Inferior parietal cortex (tissue), 1 donor: ENCODE results near the gene DHCR7.

Experiments
- DNase-seq: peaks from one replicate; pipeline ENCODE4 v3.0.0-alpha.2; 2016; ENCODE audit errors: extremely low spot score

The DHCR7 gene

DNA sequence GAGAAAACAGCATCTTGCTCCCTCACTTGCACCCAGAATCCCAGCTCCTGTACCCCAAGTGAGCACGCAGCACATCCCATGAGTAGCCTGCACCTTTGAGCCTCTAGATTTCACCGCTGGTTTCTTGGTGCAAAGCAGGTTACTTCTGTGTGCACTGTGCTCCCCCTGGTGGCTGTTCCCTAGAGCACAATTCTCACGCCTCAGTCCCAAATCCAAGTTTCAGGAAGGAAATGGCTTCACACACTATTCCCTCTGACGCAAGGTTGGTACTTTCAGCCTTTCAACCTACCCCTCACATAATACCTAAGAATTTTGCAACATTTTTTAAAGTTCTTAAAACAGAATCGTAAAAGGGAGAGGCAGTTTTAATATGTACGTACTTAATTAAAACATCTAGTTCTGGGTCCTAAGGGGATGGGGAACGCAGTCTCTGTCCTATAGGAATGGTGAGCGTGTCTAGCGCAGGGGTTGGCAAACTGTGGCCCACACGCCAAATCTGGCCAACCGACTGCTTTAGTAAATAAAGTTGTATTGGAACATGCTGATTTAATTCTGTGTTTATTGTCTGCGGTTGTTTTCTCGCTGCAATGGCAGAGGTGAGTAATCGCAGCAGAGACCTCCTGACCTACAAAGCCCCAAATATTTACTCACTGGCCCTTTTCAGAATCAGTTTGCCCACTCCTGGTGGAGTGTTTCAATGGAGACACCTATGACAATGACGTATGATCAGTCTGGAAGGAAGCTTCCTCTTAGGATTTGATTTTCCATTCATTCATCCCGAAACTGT lies 27.5 kb downstream of the DHCR7 start:
- DNase-seq, result peak; percentile 46

- no peak for DNase-seq
Measured at GRCh38 chr11:71418643-71419042, 29.6 kb downstream of the DHCR7 start.

- DNase-seq, result no peak
Measured at GRCh38 chr11:71414645-71415044, 33.5 kb downstream of the DHCR7 start.

GRCh38 chr11:71410363-71410966 lies 37.7 kb downstream of the DHCR7 start:
- DNase-seq, result no peak

DNA sequence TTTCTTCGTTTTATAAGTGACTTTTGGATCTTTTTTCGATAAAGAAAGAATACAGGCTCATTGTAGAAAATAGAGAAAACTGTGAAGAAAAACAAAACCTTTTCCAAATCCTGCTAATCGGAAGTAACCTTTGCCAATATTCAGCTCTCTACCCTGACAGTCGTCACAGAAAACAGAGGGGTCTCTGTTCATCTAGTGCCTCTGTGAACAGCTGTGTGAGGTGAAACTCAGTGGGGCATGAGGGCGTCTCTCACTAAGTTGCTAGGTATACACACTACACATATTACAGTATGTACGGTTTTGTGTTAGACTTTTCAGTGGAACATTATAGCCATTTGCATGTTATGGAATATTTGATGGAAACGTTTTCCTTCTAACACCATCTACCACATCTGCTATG lies 39.4 kb downstream of the DHCR7 start:
- DNase-seq, result no peak

GRCh38 chr11:71407356-71407755 lies 40.8 kb downstream of the DHCR7 start:
- DNase-seq, result no peak

- DNase-seq, result no peak
Measured at GRCh38 chr11:71406681-71407080, 41.5 kb downstream of the DHCR7 start.

GRCh38 chr11:71404209-71404608 lies 44.0 kb downstream of the DHCR7 start:
- DNase-seq, result no peak

DNA sequence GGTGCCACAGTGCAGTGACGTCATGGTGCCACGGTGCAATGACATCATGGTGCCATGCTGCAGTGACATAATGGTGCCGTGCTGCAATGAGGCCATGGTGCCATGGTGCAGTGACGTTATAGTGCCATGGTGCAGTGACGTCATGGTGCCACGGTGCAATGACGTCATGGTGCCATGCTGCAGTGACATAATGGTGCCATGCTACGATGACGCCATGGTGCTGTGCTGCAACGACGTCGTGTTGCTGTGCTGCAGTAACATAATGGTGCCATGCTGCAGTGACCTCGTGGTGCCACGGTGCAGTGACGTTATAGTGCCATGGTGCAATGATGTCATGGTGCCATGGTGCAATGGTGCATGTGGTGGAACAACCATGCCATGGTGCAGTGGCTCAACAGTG lies 45.3 kb downstream of the DHCR7 start:
- no peak for DNase-seq

DNA sequence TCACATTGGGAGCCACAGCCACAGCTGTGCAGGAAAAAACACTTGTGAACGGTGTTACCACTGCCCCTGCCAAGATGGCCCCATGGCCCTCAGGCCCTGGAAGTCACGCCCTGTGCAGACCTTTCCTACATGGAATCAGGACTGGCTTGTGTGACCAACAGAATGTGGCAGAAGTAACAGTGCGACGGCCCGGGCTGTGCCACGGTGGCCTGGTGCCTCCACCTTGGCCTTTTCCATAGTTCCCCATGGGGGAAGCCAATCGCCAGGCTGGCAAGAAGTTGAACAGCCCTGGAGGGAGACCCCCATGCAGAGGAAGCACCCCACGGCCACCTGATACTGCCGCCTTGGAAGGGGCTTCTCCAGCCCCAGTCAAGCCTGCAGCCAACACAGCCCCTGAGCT lies 48.0 kb downstream of the DHCR7 start:
- no peak for DNase-seq

DNA sequence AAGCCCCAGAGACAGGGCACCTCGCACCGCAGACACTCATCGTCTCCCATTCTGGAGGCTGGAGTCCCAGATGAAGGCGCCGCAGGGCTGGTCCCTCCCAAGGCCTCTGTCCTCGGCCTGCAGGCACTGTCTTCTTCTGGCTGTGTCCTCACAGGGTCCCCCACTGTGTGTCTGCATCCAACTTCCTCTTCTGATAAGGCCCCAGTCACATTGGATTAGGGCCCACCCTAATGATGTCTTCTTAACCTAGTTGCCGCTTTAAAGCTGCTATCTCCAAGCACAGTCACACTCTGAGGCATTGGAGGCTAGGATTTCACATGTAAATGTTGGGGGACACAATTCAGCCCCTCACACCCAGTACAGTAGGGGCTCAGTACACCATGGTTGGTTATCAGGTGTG lies 48.9 kb downstream of the DHCR7 start:
- DNase-seq, result no peak

DNA sequence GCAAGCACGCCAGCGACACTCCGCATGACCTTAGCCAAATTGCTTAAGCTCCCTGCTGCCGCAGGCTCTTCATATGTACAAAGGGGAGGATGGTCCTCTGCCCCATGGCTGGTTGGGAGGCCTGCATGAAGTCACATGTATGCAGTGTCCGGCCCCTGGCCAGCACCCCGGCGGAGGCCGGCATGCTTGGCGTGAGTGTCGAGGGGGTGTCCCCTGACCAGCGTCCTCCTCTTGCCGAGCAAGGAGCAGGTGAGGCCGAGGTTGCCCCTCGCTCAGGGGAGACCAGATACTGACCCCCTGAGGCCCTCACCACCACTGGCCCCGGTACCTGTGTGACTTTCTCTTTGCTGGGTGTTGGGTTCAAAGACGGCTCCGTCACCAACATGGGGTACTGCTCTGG lies 50.2 kb downstream of the DHCR7 start:
- DNase-seq, result no peak

GRCh38 chr11:71397331-71397860 lies 50.8 kb downstream of the DHCR7 start:
- DNase-seq, result no peak

DNA sequence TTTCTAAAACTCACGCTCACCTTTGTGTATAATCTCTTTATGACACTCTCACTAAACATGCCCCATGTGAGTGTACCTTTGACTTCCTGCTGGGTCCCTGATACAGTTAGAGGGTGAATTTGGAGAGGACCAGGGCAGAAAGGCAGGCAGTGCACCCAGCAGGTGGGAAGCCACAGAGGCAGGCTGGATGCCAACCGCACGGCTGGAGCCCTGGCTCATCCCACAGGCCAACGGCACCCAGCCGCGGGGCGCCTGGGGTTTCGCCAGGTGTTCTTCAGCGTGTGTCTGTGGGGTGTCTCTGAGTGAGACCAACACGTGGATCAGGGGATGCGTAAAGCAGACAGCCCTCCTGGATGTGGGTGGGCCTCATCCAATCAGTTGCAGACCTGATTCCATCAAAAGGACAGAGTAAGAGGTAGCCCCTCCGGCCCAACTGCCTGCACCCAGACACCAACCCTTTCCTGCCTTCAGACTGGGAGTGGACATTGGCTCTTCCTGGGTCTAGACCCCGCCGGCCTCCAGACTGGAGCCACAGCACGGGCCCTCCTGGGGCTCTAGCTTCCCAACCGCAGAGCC lies 51.6 kb downstream of the DHCR7 start:
- no peak for DNase-seq

DNA sequence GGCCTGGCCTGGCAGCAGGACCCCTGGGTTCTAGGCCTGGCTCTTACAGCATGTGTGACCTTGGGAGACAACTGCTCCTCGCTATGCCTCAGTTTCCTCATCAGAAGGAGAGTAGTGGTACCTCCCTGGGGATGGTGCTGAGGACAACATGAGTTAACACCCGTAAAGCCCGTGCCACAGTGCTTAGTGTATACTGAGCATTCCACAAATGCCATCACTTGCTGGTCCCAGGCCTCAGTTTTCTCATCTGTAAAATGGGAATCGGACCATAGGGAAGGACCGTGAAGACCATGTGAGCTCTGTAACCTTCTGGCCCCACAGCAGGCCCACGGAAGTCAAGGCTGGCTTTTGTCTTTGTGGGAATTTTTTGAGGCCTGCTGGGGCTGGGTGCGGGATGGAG lies 52.4 kb downstream of the DHCR7 start:
- DNase-seq, result no peak

DNA sequence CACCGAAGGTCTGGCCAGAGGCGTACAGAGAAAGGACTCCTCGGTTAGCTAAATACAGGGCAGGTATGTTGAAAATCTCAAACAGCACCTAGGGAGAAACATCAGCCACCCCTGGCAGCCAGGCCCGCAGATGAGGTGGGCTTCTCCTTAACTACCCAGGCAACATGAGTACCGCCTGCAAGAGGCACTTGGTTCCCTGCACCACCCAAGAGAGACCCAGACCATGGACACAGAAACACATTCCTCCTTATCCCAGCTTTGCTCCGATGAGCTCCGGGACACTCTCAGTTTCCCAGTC lies 53.0 kb downstream of the DHCR7 start:
- no peak for DNase-seq

- no peak for DNase-seq
Measured at GRCh38 chr11:71393283-71393682, 54.9 kb downstream of the DHCR7 start.

- no peak for DNase-seq
Measured at GRCh38 chr11:71391796-71392195, 56.4 kb downstream of the DHCR7 start.

DNA sequence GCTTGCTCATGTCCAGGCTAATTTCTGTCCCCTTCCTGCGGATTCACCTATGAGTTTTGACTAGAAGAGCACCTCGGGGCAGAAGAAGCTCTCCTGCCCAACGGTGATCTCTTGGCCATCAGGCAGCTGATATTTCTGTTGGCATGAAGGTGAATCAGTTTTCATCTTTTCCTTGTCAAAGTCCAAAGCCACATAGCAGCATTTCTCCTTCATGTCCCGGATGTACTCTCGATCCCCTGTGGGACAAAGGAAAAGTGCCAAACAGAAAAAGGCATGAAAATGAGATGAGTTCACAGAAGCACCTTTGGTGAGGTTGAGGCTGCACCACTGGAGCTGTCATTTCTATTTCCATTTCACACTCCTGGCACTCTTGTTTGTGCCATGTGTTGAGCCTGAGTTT lies 56.8 kb downstream of the DHCR7 start:
- no peak for DNase-seq

DNA sequence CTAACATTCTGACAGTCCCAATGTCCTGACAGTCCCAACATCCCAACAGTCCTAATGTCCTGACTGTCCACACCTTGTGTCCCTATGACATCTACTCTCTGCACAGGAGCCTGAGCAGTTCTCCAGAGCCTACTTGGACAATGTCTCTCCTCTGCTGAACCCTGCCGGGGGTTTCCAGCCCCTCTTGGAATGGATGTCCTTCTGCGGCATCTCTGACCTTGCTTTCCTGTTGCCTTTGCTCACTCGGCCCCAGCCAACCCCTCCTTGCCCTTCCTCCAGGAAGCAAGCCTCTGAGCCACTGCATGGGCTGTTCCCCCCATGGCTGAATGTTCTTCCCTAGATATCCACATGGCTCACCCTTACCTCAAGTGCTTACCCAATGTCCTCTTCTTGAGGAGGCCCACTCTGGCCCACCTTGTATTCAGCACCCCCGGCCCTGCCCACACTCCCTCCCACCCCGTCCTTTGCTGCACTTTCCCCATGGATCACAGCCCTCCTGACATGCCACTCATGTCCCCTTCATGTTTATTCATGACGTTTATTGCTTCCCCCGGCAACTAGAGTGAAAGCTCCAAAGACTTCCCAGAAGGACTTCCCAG lies 59.5 kb downstream of the DHCR7 start:
- no peak for DNase-seq

DNA sequence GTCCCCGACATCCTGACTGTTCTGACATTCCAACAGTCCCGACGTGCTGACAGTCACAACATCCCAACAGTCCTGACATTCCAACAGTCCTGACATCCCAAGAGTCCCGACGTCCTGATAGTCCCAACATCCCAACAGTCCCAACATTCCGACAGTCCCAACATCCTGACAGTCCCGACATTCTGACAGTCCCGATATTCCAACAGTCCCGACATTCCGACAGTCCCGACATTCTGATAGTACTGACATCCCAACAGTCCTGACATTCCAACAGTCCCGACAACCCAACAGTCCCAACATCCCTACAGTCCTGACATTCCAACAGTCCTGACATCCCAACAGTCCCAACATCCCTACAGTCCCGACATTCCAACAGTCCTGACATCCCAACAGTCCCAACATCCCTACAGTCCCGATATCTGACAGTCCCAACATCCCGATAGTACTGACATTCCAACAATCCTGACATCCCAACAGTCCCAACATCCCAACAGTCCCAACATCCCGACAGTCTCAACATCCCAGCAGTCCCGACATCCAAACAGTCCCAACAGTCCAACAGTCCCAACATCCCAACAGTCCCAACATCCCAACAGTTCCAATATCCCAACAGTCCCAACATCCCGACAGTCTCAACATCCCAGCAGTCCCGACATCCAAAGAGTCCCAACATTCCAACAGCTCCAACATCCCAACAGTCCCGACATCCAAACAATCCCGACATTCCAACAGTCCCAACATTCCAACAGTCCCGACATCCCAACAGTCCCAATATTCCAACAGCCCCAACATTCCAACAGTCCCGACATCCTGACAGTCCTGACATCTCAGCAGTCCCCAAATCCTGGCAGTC lies 60.2 kb downstream of the DHCR7 start:
- no peak for DNase-seq

- DNase-seq, result no peak
Measured at GRCh38 chr11:71387200-71387599, 61.0 kb downstream of the DHCR7 start.
